ENCODE results near the gene ANXA11. TPM values are rescaled to one million over a fixed set of nuclear protein-coding genes. Genes with fewer than 3 reads are reported as not detected.
A peak's percentile ranks its signal among the peaks of the same experiment; 100 is the strongest.
"Not testable (repeated sequence)": the region's sequence is repeated elsewhere in the genome, so short reads cannot be mapped to it uniquely, and the experiment has no call there.

Gene ANXA11
- total RNA-seq, 6 donors from 2014 or later = 108 to 327 (median 194) TPM

- TF ChIP-seq, protein P1, sequence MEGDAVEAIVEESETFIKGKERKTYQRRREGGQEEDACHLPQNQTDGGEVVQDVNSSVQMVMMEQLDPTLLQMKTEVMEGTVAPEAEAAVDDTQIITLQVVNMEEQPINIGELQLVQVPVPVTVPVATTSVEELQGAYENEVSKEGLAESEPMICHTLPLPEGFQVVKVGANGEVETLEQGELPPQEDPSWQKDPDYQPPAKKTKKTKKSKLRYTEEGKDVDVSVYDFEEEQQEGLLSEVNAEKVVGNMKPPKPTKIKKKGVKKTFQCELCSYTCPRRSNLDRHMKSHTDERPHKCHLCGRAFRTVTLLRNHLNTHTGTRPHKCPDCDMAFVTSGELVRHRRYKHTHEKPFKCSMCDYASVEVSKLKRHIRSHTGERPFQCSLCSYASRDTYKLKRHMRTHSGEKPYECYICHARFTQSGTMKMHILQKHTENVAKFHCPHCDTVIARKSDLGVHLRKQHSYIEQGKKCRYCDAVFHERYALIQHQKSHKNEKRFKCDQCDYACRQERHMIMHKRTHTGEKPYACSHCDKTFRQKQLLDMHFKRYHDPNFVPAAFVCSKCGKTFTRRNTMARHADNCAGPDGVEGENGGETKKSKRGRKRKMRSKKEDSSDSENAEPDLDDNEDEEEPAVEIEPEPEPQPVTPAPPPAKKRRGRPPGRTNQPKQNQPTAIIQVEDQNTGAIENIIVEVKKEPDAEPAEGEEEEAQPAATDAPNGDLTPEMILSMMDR (IDR thresholded peaks at IDR 0.05) = no peak
- TF ChIP-seq POLR2A (IDR thresholded peaks at IDR 0.05) = peak in 1 of 4 donors; percentile 10
These were observed 460 bp downstream of the ANXA11 start for GRCh38 chr10:80204677-80205476.

GRCh38 chr10:80203835-80204676, 1.3 kb downstream of the ANXA11 start:
- ATAC-seq (ENCODE audit: low FRiP score in 2 of 2) (peak; percentile 47 to 92), DNase-seq (peak; percentile 83 to 86)
- Histone ChIP-seq H3K9me3 (no peaks in the 10 kb centered on the region), H3K4me1 (peaks cover 63 to 82% (median 68%) of the 10 kb centered on the region in 4 donors), H3K36me3 (peaks cover 0 to 7% (median 0%) of the 10 kb centered on the region in 4 donors), H3K4me3 (peak overlapping the region; percentile 65 to 96 (median 78)), H3K27ac (peak overlapping the region; percentile 92 to 100 (median 98)), H3K27me3 (no peaks in the 10 kb centered on the region)
- TF ChIP-seq, protein P1 (IDR thresholded peaks at IDR 0.05) = no peak
- TF ChIP-seq POLR2A (IDR thresholded peaks at IDR 0.05) (peak in 3 of 4 donors; percentile 34 to 86 (median 82)), POLR2AphosphoS5 (IDR thresholded peaks at IDR 0.05) (peak; percentile 58 to 82), EP300 (IDR thresholded peaks at IDR 0.05) (peak in 2 of 4 donors; percentile 51 to 71)
- 6 to 19% methylated on average over 10 to 11 of the region's 11 CpGs for WGBS, 2 donors

More at GRCh38 chr10:80204677-80205476, 460 bp downstream of the ANXA11 start:
- Histone ChIP-seq H3K4me3 (peak overlapping the region; percentile 65 to 96 (median 78)), H3K36me3 (peaks cover 0 to 7% (median 0%) of the 10 kb centered on the region in 4 donors), H3K27ac (peak overlapping the region; percentile 92 to 100 (median 98)), H3K27me3 (no peaks in the 10 kb centered on the region), H3K9me3 (no peaks in the 10 kb centered on the region), H3K4me1 (peaks cover 56 to 74% (median 60%) of the 10 kb centered on the region in 4 donors)
- ATAC-seq (ENCODE audit: low FRiP score in 2 of 2) (peak in 1 of 2 donors; percentile 63), DNase-seq (peak in 1 of 2 donors; percentile 94)
- 0 to 1% methylated on average over 2 to 17 of the region's 66 CpGs for WGBS, 2 donors

GRCh38 chr10:80202934-80203834, 2.2 kb downstream of the ANXA11 start:
- Histone ChIP-seq H3K9me3 (no peaks in the 10 kb centered on the region), H3K4me1 (peaks cover 71 to 91% (median 77%) of the 10 kb centered on the region in 4 donors), H3K27me3 (no peaks in the 10 kb centered on the region), H3K36me3 (peaks cover 0 to 7% (median 0%) of the 10 kb centered on the region in 4 donors), H3K27ac (peak overlapping the region; percentile 92 to 100 (median 98)), H3K4me3 (peak overlapping the region in 3 of 4 donors; percentile 65 to 96 (median 74))
- WGBS, 2 donors = 22 to 38% methylated on average over 11 to 14 of the region's 14 CpGs
- DNase-seq (peak in 1 of 2 donors; percentile 84), ATAC-seq (ENCODE audit: low FRiP score in 2 of 2) (peak; percentile 44 to 70)
- TF ChIP-seq, protein P1 (IDR thresholded peaks at IDR 0.05) = peak in 2 of 6 experiments; percentile 6 to 8
- TF ChIP-seq POLR2A (IDR thresholded peaks at IDR 0.05) (peak in 3 of 4 donors; percentile 13 to 37 (median 22)), POLR2AphosphoS5 (IDR thresholded peaks at IDR 0.05) (peak; percentile 68 to 78), EP300 (IDR thresholded peaks at IDR 0.05) (no peak)

- Histone ChIP-seq H3K4me3 (peak overlapping the region in 2 of 4 donors; percentile 65 to 96), H3K27ac (peak overlapping the region; percentile 92 to 100 (median 98)), H3K4me1 (peaks cover 76 to 93% (median 82%) of the 10 kb centered on the region in 4 donors)
- not testable (repeated sequence) for H3K27me3 ChIP-seq; H3K36me3 ChIP-seq; H3K9me3 ChIP-seq; ATAC-seq (ENCODE audit: low FRiP score in 2 of 2)
- 58% methylated on average over 6 of the region's 6 CpGs for WGBS, 2 donors
- DNase-seq = peak in 1 of 2 donors; percentile 47
These were observed 2.8 kb downstream of the ANXA11 start for GRCh38 chr10:80202530-80202929.

Data from upper lobe of left lung (tissue), 6 donors.